H9 (cell line): ENCODE data around the gene PKN1. TPM values are rescaled to one million over a fixed set of nuclear protein-coding genes. Genes with fewer than 3 reads are reported as not detected.

Experiments used
- DNase-seq: peaks from one replicate; pipeline ENCODE4 v3.0.0-alpha.2; 2017
- H2AFZ ChIP-seq: one replicate; pipeline ENCODE4 v1.6.1; 2013; ENCODE audit warnings: mild to moderate bottlenecking, low read length, control low read depth, moderate library complexity
- H2AK5ac ChIP-seq: 2 replicates; pipeline ENCODE4 v1.6.1; 2013; ENCODE audit warnings: low read length, control low read depth, mixed read lengths; ENCODE audit not compliant: insufficient read length
- H2BK120ac ChIP-seq: one replicate; pipeline ENCODE4 v1.6.1; 2013; ENCODE audit warnings: low read depth, mild to moderate bottlenecking, low read length, control low read depth, inconsistent platforms; ENCODE audit not compliant: poor library complexity, severe bottlenecking
- H2BK12ac ChIP-seq: 2 replicates; pipeline ENCODE4 v1.6.1; 2013; ENCODE audit warnings: low read length, control low read depth, mixed read lengths, low read depth; ENCODE audit not compliant: insufficient read length
- H2BK15ac ChIP-seq: 2 replicates; pipeline ENCODE4 v1.6.1; 2013; ENCODE audit warnings: low read depth, low read length, control low read depth
- H2BK20ac ChIP-seq: one replicate; pipeline ENCODE4 v1.6.1; 2013; ENCODE audit warnings: low read depth, mild to moderate bottlenecking, low read length, control low read depth, inconsistent platforms; ENCODE audit not compliant: poor library complexity, severe bottlenecking
- H2BK5ac ChIP-seq: 2 replicates; pipeline ENCODE4 v1.6.1; 2013; ENCODE audit warnings: low read length, control low read depth, mixed read lengths; ENCODE audit not compliant: insufficient read length
- H3K14ac ChIP-seq: 2 replicates; pipeline ENCODE4 v1.6.1; 2013; ENCODE audit warnings: low read length, control low read depth; ENCODE audit not compliant: insufficient read depth
- H3K18ac ChIP-seq: 2 replicates; pipeline ENCODE4 v1.6.1; 2013; ENCODE audit warnings: low read depth, mild to moderate bottlenecking, mixed read lengths, low read length, control low read depth; ENCODE audit not compliant: insufficient read length
- H3K23ac ChIP-seq: 2 replicates; pipeline ENCODE4 v1.6.1; 2013; ENCODE audit warnings: low read length, control low read depth, mixed read lengths, low read depth; ENCODE audit not compliant: insufficient read length
- H3K23me2 ChIP-seq: 2 replicates; pipeline ENCODE4 v1.6.1; 2013; ENCODE audit warnings: low read depth, mild to moderate bottlenecking, mixed read lengths, low read length, control low read depth; ENCODE audit not compliant: insufficient read length, poor library complexity, severe bottlenecking
- H3K27ac ChIP-seq: 2 replicates; pipeline ENCODE4 v1.5.1; 2013; ENCODE audit warnings: low read length, control low read depth, mixed read lengths, low read depth; ENCODE audit not compliant: insufficient read length
- H3K27me3 ChIP-seq: 2 replicates; pipeline ENCODE4 v1.6.1; 2013; ENCODE audit warnings: low read length, control low read depth, inconsistent platforms; ENCODE audit not compliant: insufficient read depth
- H3K4ac ChIP-seq: 2 replicates; pipeline ENCODE4 v1.6.1; 2013; ENCODE audit warnings: low read depth, mild to moderate bottlenecking, control low read depth, inconsistent platforms, low read length, moderate library complexity
- H3K4me1 ChIP-seq: 2 replicates; pipeline ENCODE4 v1.6.1; 2013; ENCODE audit warnings: low read length, control low read depth, inconsistent platforms; ENCODE audit not compliant: insufficient read depth
- H3K4me2 ChIP-seq: 2 replicates; pipeline ENCODE4 v1.6.1; 2013; ENCODE audit warnings: low read length, control low read depth, mixed read lengths; ENCODE audit not compliant: insufficient read length, insufficient read depth
- H3K56ac ChIP-seq: 2 replicates; pipeline ENCODE4 v1.6.1; 2013; ENCODE audit warnings: low read depth, mild to moderate bottlenecking, mixed read lengths, low read length, control low read depth; ENCODE audit not compliant: insufficient read length
- H3K79me1 ChIP-seq: 2 replicates; pipeline ENCODE4 v1.6.1; 2013; ENCODE audit warnings: low read depth, mild to moderate bottlenecking, moderate library complexity, low read length, control low read depth, inconsistent platforms; ENCODE audit not compliant: insufficient read depth, poor library complexity, severe bottlenecking
- H3K79me2 ChIP-seq: 2 replicates; pipeline ENCODE4 v1.6.1; 2013; ENCODE audit warnings: low read length, control low read depth, inconsistent platforms; ENCODE audit not compliant: insufficient read depth
- H3K9ac ChIP-seq: 2 replicates; pipeline ENCODE4 v1.6.1; 2013; ENCODE audit warnings: low read length, control low read depth, mixed read lengths; ENCODE audit not compliant: insufficient read length; ENCODE audit errors: extremely low read depth
- H3K9me3 ChIP-seq: one replicate; pipeline ENCODE4 v1.6.1; 2013; ENCODE audit warnings: low read depth, low read length, inconsistent platforms; ENCODE audit not compliant: control insufficient read depth
- H3T11ph ChIP-seq: one replicate; pipeline ENCODE4 v1.6.1; 2013; ENCODE audit warnings: mild to moderate bottlenecking, low read length, control low read depth, inconsistent platforms
- H4K20me1 ChIP-seq: one replicate; pipeline ENCODE4 v1.6.1; 2013; ENCODE audit not compliant: control insufficient read depth, insufficient read length, insufficient read depth
- H4K5ac ChIP-seq: 2 replicates; pipeline ENCODE4 v1.6.1; 2013; ENCODE audit warnings: low read depth, mild to moderate bottlenecking, mixed read lengths, low read length, control low read depth; ENCODE audit not compliant: insufficient read length
- H4K8ac ChIP-seq: replicated peaks from 2 replicates; pipeline ENCODE4 v1.6.1; 2013; ENCODE audit warnings: low read length, control low read depth, mixed read lengths, low read depth; ENCODE audit not compliant: insufficient read length
- H4K91ac ChIP-seq: 2 replicates; pipeline ENCODE4 v1.6.1; 2013; ENCODE audit warnings: low read depth, mild to moderate bottlenecking, moderate library complexity, mixed read lengths, low read length, control low read depth; ENCODE audit not compliant: insufficient read length
- H3K27ac Mint-ChIP-seq, 3 experiments: 2 replicates in 2 of 3; 3 replicates in 1 of 3; pipeline ENCODE4 v1.8.0; 2020 to 2021; ENCODE audit warnings: mixed read lengths in 3 of 3, mild to moderate bottlenecking in 1 of 3, moderate library complexity in 1 of 3
- H3K27me3 Mint-ChIP-seq: 2 replicates; pipeline ENCODE4 v1.8.0; 2021; ENCODE audit warnings: low read depth, mild to moderate bottlenecking, moderate library complexity, mixed read lengths
- H3K36me3 Mint-ChIP-seq, 3 experiments: 2 replicates in 2 of 3; 3 replicates in 1 of 3; pipeline ENCODE4 v1.8.0; 2020 to 2021; ENCODE audit warnings: low read depth in 3 of 3, mixed read lengths in 3 of 3; ENCODE audit not compliant: insufficient read depth in 1 of 3
- H3K4me1 Mint-ChIP-seq, 2 experiments: 2 replicates each; pipeline ENCODE4 v1.8.0; 2020; ENCODE audit warnings: mixed read lengths in 2 of 2
- H3K4me3 Mint-ChIP-seq, 2 experiments: 2 replicates in 1 of 2; 3 replicates in 1 of 2; pipeline ENCODE4 v1.8.0; 2020 to 2021; ENCODE audit warnings: mild to moderate bottlenecking in 2 of 2, mixed read lengths in 2 of 2, moderate library complexity in 1 of 2
- H3K9me3 Mint-ChIP-seq, 2 experiments: 2 replicates in 1 of 2; 3 replicates in 1 of 2; pipeline ENCODE4 v1.8.0; 2020; ENCODE audit warnings: mild to moderate bottlenecking in 2 of 2, mixed read lengths in 2 of 2, moderate library complexity in 1 of 2
- CTCF ChIP-seq: fragments of 200-600 bp; sonication (generic); conservative IDR thresholded peaks from 3 replicates; pipeline ENCODE4 v1.8.0; 2021; ENCODE audit warnings: antibody characterized with exemption, mild to moderate bottlenecking
- WGBS: extraction: QIAGEN DNeasy Blood & Tissue Kit; methylation state at CpG from one replicate; pipeline ENCODE4 v1.1.7; 2013; ENCODE audit warnings: missing lambda C conversion rate, low lambda C conversion rate, mixed read lengths; ENCODE audit not compliant: insufficient read length; ENCODE audit errors: extremely low coverage; 5-methylcytosine and 5-hydroxymethylcytosine counted together
- total RNA-seq: library from RNA; stranded (reverse); gene quantifications from 2 replicates; pipeline ENCODE4 v1.2.1, GENCODE V29; 2021

The PKN1 gene
- total RNA-seq, 1 experiment from 2014 or later: 159 TPM

DNA sequence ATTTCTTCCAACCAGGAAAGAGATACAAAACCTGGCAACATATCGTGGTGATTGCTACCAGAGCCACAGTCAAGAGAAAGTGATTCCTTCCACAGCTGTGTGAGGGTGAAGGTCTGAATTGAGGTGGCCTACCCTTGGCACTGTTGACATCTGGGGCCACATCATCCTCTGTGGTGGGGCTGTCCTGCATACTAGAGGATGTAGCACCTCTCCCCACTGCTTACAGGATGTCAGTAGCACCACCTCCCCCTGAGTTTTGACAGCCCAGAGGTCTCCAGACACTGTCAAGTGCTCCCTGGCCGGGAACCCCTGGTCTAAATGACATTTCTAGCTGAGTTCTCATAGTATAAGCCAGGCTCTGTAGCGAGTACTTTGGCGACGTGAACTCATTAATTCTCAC, 26.6 kb downstream of the PKN1 start:
- H3K27ac Mint-ChIP-seq: no peak overlapping the region
- Histone ChIP-seq H2BK12ac (no peak overlapping the region), H4K20me1 (no peaks in the 10 kb centered on the region), H3K27me3 (no peaks in the 10 kb centered on the region), H3K79me2 (no peaks in the 10 kb centered on the region), H3K27ac (no peak overlapping the region), H3K18ac (no peak overlapping the region), H4K5ac (no peak overlapping the region), H3K4me1 (no peaks in the 10 kb centered on the region), H3K79me1 (no peaks in the 10 kb centered on the region), H3K9ac (no peak overlapping the region), H4K91ac (no peak overlapping the region), H3K9me3 (no peaks in the 10 kb centered on the region), H3K23me2 (no peaks in the 10 kb centered on the region), H2BK20ac (no peak overlapping the region), H2AK5ac (no peak overlapping the region), H2AFZ (no peak overlapping the region), H3K4me2 (no peak overlapping the region), H3K4ac (no peak overlapping the region), H3K23ac (no peak overlapping the region), H2BK5ac (no peak overlapping the region), H3K14ac (no peak overlapping the region), H3T11ph (no peak overlapping the region), H2BK15ac (no peak overlapping the region), H2BK120ac (no peak overlapping the region), H3K56ac (no peak overlapping the region), H4K8ac (no peak overlapping the region)
- no peaks in the 10 kb centered on the region for H3K9me3 Mint-ChIP-seq
- H3K27me3 Mint-ChIP-seq: no peaks in the 10 kb centered on the region
- H3K36me3 Mint-ChIP-seq: peaks cover 11 to 57% (median 50%) of the 10 kb centered on the region in 3 experiments; a peak in 6 of 7 replicates
- no peak overlapping the region for H3K4me3 Mint-ChIP-seq
- no peaks in the 10 kb centered on the region for H3K4me1 Mint-ChIP-seq
- no peak for TF ChIP-seq CTCF
- WGBS: no CpG with 5 or more reads among the region's 5 CpGs
- DNase-seq: no peak
